K562 (cell line): ENCODE data around the gene PPP2R5A. TPM values are rescaled to one million over a fixed set of nuclear protein-coding genes. Genes with fewer than 3 reads are reported as not detected.

Experiments
- ARHGAP35 ChIP-seq: fragments of 450-650 bp; IDR thresholded peaks from 2 replicates; pipeline ENCODE4 v1.6.1; 2018; ENCODE audit not compliant: partially characterized antibody
- CHD7 ChIP-seq: fragments of 200-600 bp; sonication (generic); IDR thresholded peaks from one replicate; pipeline ENCODE4 v1.6.1; 2012; ENCODE audit warnings: mild to moderate bottlenecking, low read depth, low read length, inconsistent platforms
- CLOCK ChIP-seq: fragments of 250-450 bp; sonication (Bioruptor Pico); IDR thresholded peaks from 2 replicates; pipeline ENCODE4 v1.4.0; 2020; ENCODE audit warnings: mild to moderate bottlenecking, moderate library complexity, borderline replicate concordance
- DDX20 ChIP-seq: fragments of 450-650 bp; IDR thresholded peaks from 2 replicates; pipeline ENCODE4 v1.6.1; 2016; ENCODE audit warnings: missing genetic modification characterization, low read depth, mild to moderate bottlenecking, missing compliant biosample characterization, moderate library complexity
- KLF10 ChIP-seq: fragments of 250-450 bp; sonication (Bioruptor Pico); IDR thresholded peaks from 2 replicates; pipeline ENCODE4 v1.6.1; 2021; ENCODE audit warnings: matching md5 sums
- KLF6 ChIP-seq: fragments of 250-450 bp; sonication (Bioruptor Pico); IDR thresholded peaks from 2 replicates; pipeline ENCODE4 v1.4.0; 2020; ENCODE audit warnings: mild to moderate bottlenecking, moderate library complexity, borderline replicate concordance
- MCM7 ChIP-seq, 2 experiments: fragments of 450-650 bp; IDR thresholded peaks; 2 replicates each; pipeline ENCODE4 v1.6.1; 2016 to 2018
- PTRF ChIP-seq: fragments of 450-650 bp; IDR thresholded peaks from 2 replicates; pipeline ENCODE4 v1.6.1; 2016; ENCODE audit warnings: mild to moderate bottlenecking, missing genetic modification characterization, missing compliant biosample characterization
- RCOR1 ChIP-seq, 2 experiments: IDR thresholded peaks; 2 replicates each; pipeline ENCODE4 v1.6.1; 2012; ENCODE audit warnings: low read depth in 2 of 2, low read length in 2 of 2, borderline replicate concordance in 1 of 2, improper control_type of control experiment in 1 of 2
- XRCC3 ChIP-seq: fragments of 450-650 bp; IDR thresholded peaks from 2 replicates; pipeline ENCODE4 v1.6.1; 2017; ENCODE audit warnings: mild to moderate bottlenecking, moderate library complexity
- ZEB2 ChIP-seq: fragments of 450-650 bp; IDR thresholded peaks from 2 replicates; pipeline ENCODE4 v1.6.1; 2016
- polyA plus RNA-seq, 8 experiments: library from polyadenylated mRNA; depleted of rRNA in 4 of 8; stranded (reverse) in 5 of 8; unstranded in 3 of 8; fragments of >200 nt; fragmentation: Nextera tagmentation in 2 of 8; fragmentation: Illumina TruSeq in 1 of 8; extraction: Ambion mirVana in 2 of 8; extraction: Trizol in 1 of 8; gene quantifications; 2 replicates each; pipeline versions ENCODE4 v1.2.1 to v1.2.3, GENCODE V29; 2011 to 2014; ENCODE audit warnings: inconsistent platforms in 1 of 8, missing spikeins in 1 of 8
- total RNA-seq, 7 experiments: library from RNA; depleted of rRNA in 6 of 7; stranded (reverse); fragments of >200 nt in 6 of 7; fragmentation: Illumina TruSeq in 2 of 7; extraction: Trizol in 2 of 7; gene quantifications; 2 replicates each; pipeline versions ENCODE4 v1.2.1 to v1.2.3, GENCODE V29; 2011 to 2021; ENCODE audit warnings: low replicate concordance in 1 of 7

Gene PPP2R5A
- total and polyA plus RNA-seq, 9 of the 15 experiments (the other 6 are each of a cell fraction or from before 2014, with no cell fraction given): 26.9 to 106 (median 64.3) TPM

DNA sequence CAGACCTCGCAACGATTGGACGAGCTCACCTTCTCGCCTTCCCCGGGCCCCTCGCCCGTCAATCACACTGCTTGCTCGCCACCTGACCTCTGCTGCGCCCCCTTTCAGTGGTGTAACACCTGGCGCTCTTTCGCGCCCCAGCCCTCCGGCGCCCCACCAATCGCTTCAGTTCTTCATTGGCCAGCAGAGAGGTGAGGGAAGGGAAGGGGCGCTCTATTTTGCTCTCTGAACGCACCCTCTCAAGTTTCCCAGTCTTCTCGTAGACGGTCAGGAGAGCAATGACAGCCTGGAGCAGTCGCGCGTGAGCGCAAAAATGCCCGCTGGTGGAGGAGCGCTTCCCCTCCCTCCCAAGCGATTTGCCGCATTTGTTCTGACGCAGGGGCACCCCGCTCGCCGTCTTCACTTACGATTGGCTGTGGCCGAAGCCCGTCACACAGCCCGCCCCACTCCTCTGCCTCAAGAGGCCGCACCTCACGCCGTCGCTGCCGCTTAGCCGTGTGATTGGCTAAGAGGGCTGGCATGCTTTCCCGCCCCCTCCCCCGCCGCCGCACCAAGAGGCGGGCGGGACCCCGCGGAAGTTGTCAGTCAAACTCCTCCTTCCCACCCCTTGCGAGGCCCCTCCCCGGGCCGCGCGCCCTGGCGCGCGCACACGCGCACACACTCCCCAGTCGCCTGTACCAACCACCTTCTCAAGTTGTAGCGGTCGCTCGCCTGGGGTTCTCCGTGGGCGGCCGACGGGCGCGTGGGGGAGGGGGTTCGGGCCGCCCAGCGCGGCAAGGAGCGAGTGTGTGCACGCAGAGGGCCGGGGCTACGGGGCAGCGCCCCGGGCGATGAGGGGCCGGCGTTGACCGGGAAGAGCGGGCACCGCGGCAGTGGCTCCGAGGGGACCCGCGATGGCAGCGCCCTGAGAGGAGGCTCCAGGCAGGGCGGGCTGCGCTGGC lies at the start of gene PPP2R5A (continued):
- TF ChIP-seq XRCC3 (no peak), RCOR1 (IDR thresholded peaks at IDR 0.05; ENCODE audit: borderline replicate concordance in 1 of 2, low read depth in 2 of 2, low read length in 2 of 2) (peak in 1 of 2 experiments; percentile 43; a peak in 1 of 4 replicates), ARHGAP35 (no peak), MCM7 (IDR thresholded peaks at IDR 0.05) (no peak), ZEB2 (peak; percentile 92), PTRF (no peak), KLF10 (CRISPR knock-in tag) (no peak), KLF6 (CRISPR knock-in tag) (0 out of 2 replicates have a peak, but pooled peaks have one; percentile 32), CLOCK (CRISPR knock-in tag) (peak; percentile 79), CHD7 (no peak), DDX20 (tag) (no peak)
